SJSA1 (cell line): Measurements from ENCODE around the gene PARD3B. TPM values are rescaled to one million over a fixed set of nuclear protein-coding genes. Genes with fewer than 3 reads are reported as not detected.

ENCODE experiments used
- DNase-seq, 2 experiments: peaks; one replicate each; pipeline ENCODE4 v3.0.0-alpha.2; 2015 to 2020; ENCODE audit warnings: low spot score in 2 of 2, low read depth in 1 of 2
- H3K27ac ChIP-seq: fragments of 250-450 bp; sonication (Bioruptor Pico); 2 replicates; pipeline ENCODE4 v1.5.1; 2020; ENCODE audit warnings: mild to moderate bottlenecking, moderate library complexity
- H3K27me3 ChIP-seq: fragments of 250-450 bp; sonication (Bioruptor Pico); replicated peaks from 2 replicates; pipeline ENCODE4 v1.5.1; 2020; ENCODE audit warnings: mild to moderate bottlenecking, moderate library complexity
- H3K36me3 ChIP-seq: fragments of 250-450 bp; sonication (Bioruptor Pico); 2 replicates; pipeline ENCODE4 v1.5.1; 2020; ENCODE audit warnings: mild to moderate bottlenecking
- H3K4me1 ChIP-seq: fragments of 250-450 bp; sonication (Bioruptor Pico); replicated peaks from 2 replicates; pipeline ENCODE4 v1.6.1; 2021; ENCODE audit warnings: mild to moderate bottlenecking
- H3K4me3 ChIP-seq: fragments of 250-450 bp; sonication (Bioruptor Pico); 2 replicates; pipeline ENCODE4 v1.5.1; 2020; ENCODE audit warnings: mild to moderate bottlenecking
- H3K9me3 ChIP-seq: fragments of 250-450 bp; sonication (Bioruptor Pico); replicated peaks from 2 replicates; pipeline ENCODE4 v1.5.1; 2020; ENCODE audit warnings: mild to moderate bottlenecking
- total RNA-seq: library from RNA; depleted of rRNA; stranded (reverse); fragments of >200 nt; shearing (Covaris generic); gene quantifications from 2 replicates; pipeline ENCODE4 v1.2.3, GENCODE V29; 2014

Gene PARD3B
- total RNA-seq, 1 experiment from 2014 or later: 10.6 TPM

GRCh38 chr2:205103699-205104098 lies 558.4 kb downstream of the PARD3B start:
- H3K4me3 ChIP-seq: no peak overlapping the region
- H3K4me1 ChIP-seq: no peaks in the 10 kb centered on the region
- DNase-seq: no peak
- no peaks in the 10 kb centered on the region for H3K27me3 ChIP-seq
- no peak overlapping the region for H3K27ac ChIP-seq
- no peaks in the 10 kb centered on the region for H3K36me3 ChIP-seq
- no peaks in the 10 kb centered on the region for H3K9me3 ChIP-seq

GRCh38 chr2:205107810-205108209 lies 562.5 kb downstream of the PARD3B start:
- Histone ChIP-seq H3K36me3 (no peaks in the 10 kb centered on the region), H3K4me1 (no peaks in the 10 kb centered on the region), H3K4me3 (no peak overlapping the region), H3K27me3 (no peaks in the 10 kb centered on the region), H3K9me3 (no peaks in the 10 kb centered on the region), H3K27ac (no peak overlapping the region)
- DNase-seq: no peak

GRCh38 chr2:205115511-205115910 lies 570.2 kb downstream of the PARD3B start:
- Histone ChIP-seq H3K4me3 (no peak overlapping the region), H3K27me3 (no peaks in the 10 kb centered on the region), H3K9me3 (no peaks in the 10 kb centered on the region), H3K27ac (no peak overlapping the region), H3K4me1 (no peaks in the 10 kb centered on the region), H3K36me3 (no peaks in the 10 kb centered on the region)
- DNase-seq: no peak

- H3K27me3 ChIP-seq: no peaks in the 10 kb centered on the region
- no peak for DNase-seq
- no peaks in the 10 kb centered on the region for H3K36me3 ChIP-seq
Measured at GRCh38 chr2:205117125-205117524, 571.9 kb downstream of the PARD3B start.

GRCh38 chr2:205119136-205119535 lies 573.9 kb downstream of the PARD3B start:
- no peak for DNase-seq
- Histone ChIP-seq H3K36me3 (no peaks in the 10 kb centered on the region), H3K9me3 (no peaks in the 10 kb centered on the region), H3K27me3 (no peaks in the 10 kb centered on the region), H3K4me1 (no peaks in the 10 kb centered on the region), H3K4me3 (no peak overlapping the region), H3K27ac (no peak overlapping the region)

More at GRCh38 chr2:205117125-205117524, 571.9 kb downstream of the PARD3B start:
- H3K4me1 ChIP-seq: no peaks in the 10 kb centered on the region
- no peaks in the 10 kb centered on the region for H3K9me3 ChIP-seq
- H3K4me3 ChIP-seq: no peak overlapping the region
- no peak overlapping the region for H3K27ac ChIP-seq

- Histone ChIP-seq H3K27me3 (no peaks in the 10 kb centered on the region), H3K4me3 (no peak overlapping the region), H3K9me3 (no peaks in the 10 kb centered on the region), H3K4me1 (no peaks in the 10 kb centered on the region), H3K36me3 (peaks cover 5% of the 10 kb centered on the region; the same call in 1 of the 2 replicates), H3K27ac (no peak overlapping the region)
- DNase-seq: no peak
Measured at GRCh38 chr2:205128726-205129125, 583.5 kb downstream of the PARD3B start.

GRCh38 chr2:205129531-205129930 lies 584.3 kb downstream of the PARD3B start:
- H3K27ac ChIP-seq: no peak overlapping the region
- no peaks in the 10 kb centered on the region for H3K4me1 ChIP-seq
- H3K9me3 ChIP-seq: no peaks in the 10 kb centered on the region
- H3K27me3 ChIP-seq: no peaks in the 10 kb centered on the region
- peaks cover 5% of the 10 kb centered on the region; the same call in 1 of the 2 replicates for H3K36me3 ChIP-seq
- no peak overlapping the region for H3K4me3 ChIP-seq
- no peak for DNase-seq

- Histone ChIP-seq H3K4me1 (no peaks in the 10 kb centered on the region), H3K36me3 (peaks cover 5% of the 10 kb centered on the region; the same call in 1 of the 2 replicates), H3K9me3 (no peaks in the 10 kb centered on the region), H3K27ac (no peak overlapping the region), H3K4me3 (no peak overlapping the region), H3K27me3 (no peaks in the 10 kb centered on the region)
- no peak for DNase-seq
Measured at GRCh38 chr2:205130111-205130829, 585.0 kb downstream of the PARD3B start.

GRCh38 chr2:205133544-205133943 lies 588.3 kb downstream of the PARD3B start:
- no peaks in the 10 kb centered on the region for H3K4me1 ChIP-seq
- H3K27ac ChIP-seq: no peak overlapping the region
- H3K27me3 ChIP-seq: no peaks in the 10 kb centered on the region
- H3K9me3 ChIP-seq: no peaks in the 10 kb centered on the region
- H3K36me3 ChIP-seq: no peaks in the 10 kb centered on the region
- no peak for DNase-seq
- no peak overlapping the region for H3K4me3 ChIP-seq

- Histone ChIP-seq H3K4me1 (no peaks in the 10 kb centered on the region), H3K36me3 (no peaks in the 10 kb centered on the region), H3K27me3 (no peaks in the 10 kb centered on the region), H3K9me3 (no peaks in the 10 kb centered on the region), H3K4me3 (no peak overlapping the region), H3K27ac (no peak overlapping the region)
- no peak for DNase-seq
Measured at GRCh38 chr2:205138735-205139134, 593.5 kb downstream of the PARD3B start.

GRCh38 chr2:205139822-205140463 lies 594.7 kb downstream of the PARD3B start:
- H3K27ac ChIP-seq: no peak overlapping the region
- no peaks in the 10 kb centered on the region for H3K4me1 ChIP-seq
- no peak overlapping the region for H3K4me3 ChIP-seq
- H3K27me3 ChIP-seq: no peaks in the 10 kb centered on the region
- DNase-seq: no peak
- no peaks in the 10 kb centered on the region for H3K36me3 ChIP-seq
- H3K9me3 ChIP-seq: no peaks in the 10 kb centered on the region

GRCh38 chr2:205141381-205141780 lies 596.1 kb downstream of the PARD3B start:
- Histone ChIP-seq H3K27me3 (no peaks in the 10 kb centered on the region), H3K9me3 (no peaks in the 10 kb centered on the region), H3K4me1 (no peaks in the 10 kb centered on the region), H3K27ac (no peak overlapping the region), H3K36me3 (no peaks in the 10 kb centered on the region), H3K4me3 (no peak overlapping the region)
- no peak for DNase-seq

- no peaks in the 10 kb centered on the region for H3K4me1 ChIP-seq
- no peak overlapping the region for H3K27ac ChIP-seq
- no peaks in the 10 kb centered on the region for H3K9me3 ChIP-seq
- no peaks in the 10 kb centered on the region for H3K27me3 ChIP-seq
- no peak overlapping the region for H3K4me3 ChIP-seq
- no peak for DNase-seq
- no peaks in the 10 kb centered on the region for H3K36me3 ChIP-seq
Measured at GRCh38 chr2:205145888-205146287, 600.6 kb downstream of the PARD3B start.

- DNase-seq: no peak
- Histone ChIP-seq H3K4me1 (no peaks in the 10 kb centered on the region), H3K27ac (no peak overlapping the region), H3K27me3 (no peaks in the 10 kb centered on the region), H3K36me3 (no peaks in the 10 kb centered on the region), H3K9me3 (no peaks in the 10 kb centered on the region), H3K4me3 (no peak overlapping the region)
Measured at GRCh38 chr2:205148755-205149154, 603.5 kb downstream of the PARD3B start.
